Endodermal cell (in vitro differentiated cells): ENCODE results near the gene TMEM33. TPM values are rescaled to one million over a fixed set of nuclear protein-coding genes. Genes with fewer than 3 reads are reported as not detected.

Experiments
- DNase-seq: peaks from one replicate; pipeline ENCODE4 v3.0.0-alpha.2; 2017
- H3K27ac ChIP-seq: 2 replicates; pipeline ENCODE4 v1.5.1; 2013; ENCODE audit warnings: mild to moderate bottlenecking, low read depth, low read length, moderate library complexity
- H3K27me3 ChIP-seq: 2 replicates; pipeline ENCODE4 v1.6.1; 2013; ENCODE audit warnings: mild to moderate bottlenecking, low read length, moderate library complexity; ENCODE audit not compliant: insufficient read depth, control insufficient read depth, poor library complexity, severe bottlenecking
- H3K36me3 ChIP-seq: 2 replicates; pipeline ENCODE4 v1.7.0; 2013; ENCODE audit warnings: mild to moderate bottlenecking, low read length, moderate library complexity; ENCODE audit not compliant: control insufficient read depth, insufficient read depth
- H3K4me1 ChIP-seq: one replicate; pipeline ENCODE4 v1.7.0; 2013; ENCODE audit warnings: low read length; ENCODE audit not compliant: control insufficient read depth, insufficient read depth
- H3K4me3 ChIP-seq: 2 replicates; pipeline ENCODE4 v1.5.1; 2013; ENCODE audit warnings: mild to moderate bottlenecking, low read length, moderate library complexity
- H3K9ac ChIP-seq: 2 replicates; pipeline ENCODE4 v1.6.1; 2013; ENCODE audit warnings: mild to moderate bottlenecking, low read length, moderate library complexity; ENCODE audit not compliant: poor library complexity, severe bottlenecking; ENCODE audit errors: extremely low read depth
- H3K9me3 ChIP-seq: 2 replicates; pipeline ENCODE4 v1.6.1; 2013; ENCODE audit warnings: mild to moderate bottlenecking, low read length, moderate library complexity; ENCODE audit not compliant: control insufficient read depth
- H3K27ac Mint-ChIP-seq: 2 replicates; pipeline ENCODE4 v1.8.0; 2020; ENCODE audit warnings: mixed read lengths
- H3K27me3 Mint-ChIP-seq: 2 replicates; pipeline ENCODE4 v1.8.0; 2021; ENCODE audit warnings: mild to moderate bottlenecking, mixed read lengths; ENCODE audit not compliant: insufficient read depth
- H3K36me3 Mint-ChIP-seq: 2 replicates; pipeline ENCODE4 v1.8.0; 2020; ENCODE audit warnings: low read depth, mixed read lengths
- H3K4me1 Mint-ChIP-seq: 2 replicates; pipeline ENCODE4 v1.8.0; 2020; ENCODE audit warnings: mixed read lengths
- H3K4me3 Mint-ChIP-seq: 2 replicates; pipeline ENCODE4 v1.8.0; 2020; ENCODE audit warnings: mild to moderate bottlenecking, moderate library complexity, mixed read lengths
- H3K9me3 Mint-ChIP-seq: 2 replicates; pipeline ENCODE4 v1.8.0; 2020; ENCODE audit warnings: mild to moderate bottlenecking, mixed read lengths
- WGBS, 2 experiments: methylation state at CpG; one replicate each; pipeline versions ENCODE4 v1.1.5 to v1.1.7; 2013; ENCODE audit warnings: missing lambda C conversion rate in 2 of 2, mixed read lengths in 1 of 2; ENCODE audit not compliant: insufficient coverage in 1 of 2, insufficient read length in 1 of 2; 5-methylcytosine and 5-hydroxymethylcytosine counted together
- total RNA-seq, 2 donors: library from RNA; stranded (reverse); fragmentation: NEBNext Ultra II Directional in 1 of 2; extraction: Animal tissue kit (Norgen Biotek cat#: 25700) in 1 of 2; gene quantifications; 2 replicates in 1 of 2; 3 replicates in 1 of 2; pipeline ENCODE4 v1.2.1, GENCODE V29; 2021
- TF ChIP-seq, protein P1 (sequence below): fragments of 200-600 bp; sonication (generic); conservative IDR thresholded peaks from 2 replicates; pipeline ENCODE4 v1.5.0; 2021; ENCODE audit warnings: antibody characterized with exemption, mild to moderate bottlenecking

The TMEM33 gene
- total RNA-seq, 2 donors from 2014 or later = 80.0 to 84.1 TPM

DNA sequence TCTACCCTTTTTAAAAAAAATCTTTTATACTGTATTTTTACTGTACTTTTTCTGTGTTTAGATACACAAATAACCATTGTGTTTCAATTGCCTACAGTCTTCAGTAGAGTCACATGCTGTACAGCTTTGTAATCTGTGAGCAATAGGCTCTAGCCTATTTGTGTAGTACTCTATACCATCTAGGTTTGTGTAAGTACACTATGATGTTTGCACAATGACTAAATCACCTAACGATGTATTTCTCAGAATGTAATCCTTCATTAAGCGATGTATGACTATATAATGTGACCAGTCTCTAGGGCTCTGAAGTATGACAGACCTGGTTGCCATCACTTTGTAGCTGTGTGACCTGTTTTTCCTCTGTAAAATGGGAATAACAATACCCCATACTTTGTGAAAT lies 32.2 kb downstream of the TMEM33 start:
- Histone ChIP-seq H3K9me3 (no peaks in the 10 kb centered on the region), H3K9ac (no peak overlapping the region), H3K36me3 (no peaks in the 10 kb centered on the region), H3K4me1 (no peaks in the 10 kb centered on the region), H3K27ac (no peak overlapping the region), H3K4me3 (no peak overlapping the region), H3K27me3 (no peaks in the 10 kb centered on the region)
- no peak for DNase-seq
- Mint-ChIP-seq H3K4me3 (no peak overlapping the region), H3K27ac (no peak overlapping the region), H3K4me1 (no peaks in the 10 kb centered on the region), H3K9me3 (peaks cover 26% of the 10 kb centered on the region), H3K27me3 (no peaks in the 10 kb centered on the region), H3K36me3 (peaks cover 4% of the 10 kb centered on the region)
- 92 to 98% methylated on average over 2 of the region's 2 CpGs for WGBS, 2 experiments
- TF ChIP-seq, protein P1, sequence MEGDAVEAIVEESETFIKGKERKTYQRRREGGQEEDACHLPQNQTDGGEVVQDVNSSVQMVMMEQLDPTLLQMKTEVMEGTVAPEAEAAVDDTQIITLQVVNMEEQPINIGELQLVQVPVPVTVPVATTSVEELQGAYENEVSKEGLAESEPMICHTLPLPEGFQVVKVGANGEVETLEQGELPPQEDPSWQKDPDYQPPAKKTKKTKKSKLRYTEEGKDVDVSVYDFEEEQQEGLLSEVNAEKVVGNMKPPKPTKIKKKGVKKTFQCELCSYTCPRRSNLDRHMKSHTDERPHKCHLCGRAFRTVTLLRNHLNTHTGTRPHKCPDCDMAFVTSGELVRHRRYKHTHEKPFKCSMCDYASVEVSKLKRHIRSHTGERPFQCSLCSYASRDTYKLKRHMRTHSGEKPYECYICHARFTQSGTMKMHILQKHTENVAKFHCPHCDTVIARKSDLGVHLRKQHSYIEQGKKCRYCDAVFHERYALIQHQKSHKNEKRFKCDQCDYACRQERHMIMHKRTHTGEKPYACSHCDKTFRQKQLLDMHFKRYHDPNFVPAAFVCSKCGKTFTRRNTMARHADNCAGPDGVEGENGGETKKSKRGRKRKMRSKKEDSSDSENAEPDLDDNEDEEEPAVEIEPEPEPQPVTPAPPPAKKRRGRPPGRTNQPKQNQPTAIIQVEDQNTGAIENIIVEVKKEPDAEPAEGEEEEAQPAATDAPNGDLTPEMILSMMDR = no peak

DNA sequence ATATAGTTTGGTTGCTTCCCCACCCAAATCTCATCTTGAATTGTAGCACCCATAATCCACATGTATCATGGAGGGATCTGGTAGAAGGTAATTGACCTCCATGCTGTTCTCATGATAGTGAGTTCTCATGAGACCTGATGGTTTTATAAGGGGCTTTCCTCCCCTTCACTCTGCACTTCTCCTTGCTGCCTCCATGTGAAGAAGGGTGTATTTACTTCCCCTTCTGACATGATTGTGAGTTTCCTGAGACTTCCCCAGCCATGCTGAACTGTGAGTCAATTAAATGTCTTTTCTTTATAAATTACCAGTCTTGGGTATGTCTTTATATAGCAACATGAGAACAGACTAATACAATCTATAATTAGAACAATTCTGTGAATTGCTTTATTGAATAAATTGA lies 34.4 kb downstream of the TMEM33 start:
- no peak overlapping the region for H3K27ac ChIP-seq
- no peak overlapping the region for H3K4me3 Mint-ChIP-seq
- TF ChIP-seq, protein P1 = no peak
- no peak overlapping the region for H3K27ac Mint-ChIP-seq
- H3K4me1 ChIP-seq = no peaks in the 10 kb centered on the region
- H3K4me1 Mint-ChIP-seq = no peaks in the 10 kb centered on the region
- no peak overlapping the region for H3K4me3 ChIP-seq
- no peak overlapping the region for H3K9ac ChIP-seq
- H3K9me3 ChIP-seq = no peaks in the 10 kb centered on the region
- H3K9me3 Mint-ChIP-seq = peaks cover 27% of the 10 kb centered on the region
- H3K36me3 Mint-ChIP-seq = peaks cover 4% of the 10 kb centered on the region
- no peak for DNase-seq
- no peaks in the 10 kb centered on the region for H3K27me3 ChIP-seq
- no peaks in the 10 kb centered on the region for H3K36me3 ChIP-seq
- no peaks in the 10 kb centered on the region for H3K27me3 Mint-ChIP-seq

DNA sequence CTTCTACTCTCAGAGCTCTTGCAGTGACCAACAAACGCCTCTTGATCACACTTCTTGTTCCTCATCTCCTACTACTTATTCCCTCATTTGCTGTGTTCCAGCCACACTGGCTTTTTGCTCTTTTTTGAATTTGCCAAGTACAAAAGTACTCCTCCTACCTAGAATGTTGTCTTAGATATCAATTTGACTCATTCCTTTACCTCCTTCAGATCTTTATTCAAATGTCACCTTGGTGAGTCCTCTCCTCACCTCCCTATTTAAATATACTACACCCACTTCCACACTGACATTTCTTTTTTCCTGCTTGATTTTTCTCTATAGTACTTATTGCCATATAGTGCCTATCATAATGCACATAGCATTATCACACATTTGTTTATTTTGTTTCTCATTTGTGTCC lies 40.1 kb downstream of the TMEM33 start:
- Histone ChIP-seq H3K27ac (no peak overlapping the region), H3K4me1 (no peaks in the 10 kb centered on the region), H3K4me3 (no peak overlapping the region), H3K9ac (no peak overlapping the region), H3K36me3 (no peaks in the 10 kb centered on the region), H3K9me3 (no peaks in the 10 kb centered on the region), H3K27me3 (no peaks in the 10 kb centered on the region)
- DNase-seq = no peak
- TF ChIP-seq, protein P1 = no peak
- no peak overlapping the region for H3K4me3 Mint-ChIP-seq
- no peaks in the 10 kb centered on the region for H3K4me1 Mint-ChIP-seq
- no peaks in the 10 kb centered on the region for H3K27me3 Mint-ChIP-seq
- no peak overlapping the region for H3K27ac Mint-ChIP-seq
- no peaks in the 10 kb centered on the region for H3K36me3 Mint-ChIP-seq
- WGBS, 2 experiments = 79 to 83% methylated on average over 1 of the region's 1 CpG
- H3K9me3 Mint-ChIP-seq = peaks cover 13% of the 10 kb centered on the region
